ENCODE data around the gene ZDHHC14.
A peak's percentile ranks its signal among the peaks of the same experiment; 100 is the strongest.

The ZDHHC14 gene

GRCh38 chr6:157468574-157468973, 87.6 kb downstream of the ZDHHC14 start:
- FAIRE-seq, result no peak

GRCh38 chr6:157469378-157469777, 88.4 kb downstream of the ZDHHC14 start:
- FAIRE-seq, result no peak

- no peak for FAIRE-seq
Observed at GRCh38 chr6:157471077-157471686, 90.2 kb downstream of the ZDHHC14 start.

GRCh38 chr6:157471895-157472686, 91.1 kb downstream of the ZDHHC14 start:
- FAIRE-seq, result no peak

GRCh38 chr6:157476797-157477196, 95.8 kb downstream of the ZDHHC14 start:
- no peak for FAIRE-seq

GRCh38 chr6:157478926-157479325, 97.9 kb downstream of the ZDHHC14 start:
- no peak for FAIRE-seq

GRCh38 chr6:157479464-157480303, 98.7 kb downstream of the ZDHHC14 start:
- no peak for FAIRE-seq

GRCh38 chr6:157481189-157481864, 100.3 kb downstream of the ZDHHC14 start:
- no peak for FAIRE-seq

- FAIRE-seq, result no peak
Observed at GRCh38 chr6:157481865-157482249, 100.9 kb downstream of the ZDHHC14 start.

GRCh38 chr6:157483770-157484169, 102.8 kb downstream of the ZDHHC14 start:
- FAIRE-seq, result no peak

GRCh38 chr6:157484181-157484580, 103.2 kb downstream of the ZDHHC14 start:
- FAIRE-seq, result peak; percentile 83

- FAIRE-seq, result no peak
Observed at GRCh38 chr6:157486572-157486971, 105.6 kb downstream of the ZDHHC14 start.

GRCh38 chr6:157487110-157487773, 106.3 kb downstream of the ZDHHC14 start:
- no peak for FAIRE-seq

GRCh38 chr6:157488058-157488457, 107.1 kb downstream of the ZDHHC14 start:
- no peak for FAIRE-seq

- FAIRE-seq, result no peak
Observed at GRCh38 chr6:157488716-157489118, 107.7 kb downstream of the ZDHHC14 start.

- FAIRE-seq, result no peak
Observed at GRCh38 chr6:157490611-157491269, 109.8 kb downstream of the ZDHHC14 start.

- FAIRE-seq, result no peak
Observed at GRCh38 chr6:157491571-157492232, 110.7 kb downstream of the ZDHHC14 start.

- no peak for FAIRE-seq
Observed at GRCh38 chr6:157492249-157492648, 111.3 kb downstream of the ZDHHC14 start.

GRCh38 chr6:157492741-157493140, 111.8 kb downstream of the ZDHHC14 start:
- no peak for FAIRE-seq

- no peak for FAIRE-seq
Observed at GRCh38 chr6:157493173-157493572, 112.2 kb downstream of the ZDHHC14 start.

- no peak for FAIRE-seq
Observed at GRCh38 chr6:157493576-157493975, 112.6 kb downstream of the ZDHHC14 start.
